Stimulated activated CD8-positive, alpha-beta memory T cell treated with anti-CD3 and anti-CD28 coated beads, Interleukin-12 subunit alpha, Interleukin-12 subunit beta, amount 100 ng/mL, for 24 hours (primary cell): ENCODE results near the gene EHMT1.
"Not testable (repeated sequence)": the region's sequence is repeated elsewhere in the genome, so short reads cannot be mapped to it uniquely, and the experiment has no call there.

Experiments
- DNase-seq: peaks from one replicate; pipeline ENCODE4 v3.0.0-alpha.2; 2020; ENCODE audit errors: extremely low read depth

The EHMT1 gene

DNA sequence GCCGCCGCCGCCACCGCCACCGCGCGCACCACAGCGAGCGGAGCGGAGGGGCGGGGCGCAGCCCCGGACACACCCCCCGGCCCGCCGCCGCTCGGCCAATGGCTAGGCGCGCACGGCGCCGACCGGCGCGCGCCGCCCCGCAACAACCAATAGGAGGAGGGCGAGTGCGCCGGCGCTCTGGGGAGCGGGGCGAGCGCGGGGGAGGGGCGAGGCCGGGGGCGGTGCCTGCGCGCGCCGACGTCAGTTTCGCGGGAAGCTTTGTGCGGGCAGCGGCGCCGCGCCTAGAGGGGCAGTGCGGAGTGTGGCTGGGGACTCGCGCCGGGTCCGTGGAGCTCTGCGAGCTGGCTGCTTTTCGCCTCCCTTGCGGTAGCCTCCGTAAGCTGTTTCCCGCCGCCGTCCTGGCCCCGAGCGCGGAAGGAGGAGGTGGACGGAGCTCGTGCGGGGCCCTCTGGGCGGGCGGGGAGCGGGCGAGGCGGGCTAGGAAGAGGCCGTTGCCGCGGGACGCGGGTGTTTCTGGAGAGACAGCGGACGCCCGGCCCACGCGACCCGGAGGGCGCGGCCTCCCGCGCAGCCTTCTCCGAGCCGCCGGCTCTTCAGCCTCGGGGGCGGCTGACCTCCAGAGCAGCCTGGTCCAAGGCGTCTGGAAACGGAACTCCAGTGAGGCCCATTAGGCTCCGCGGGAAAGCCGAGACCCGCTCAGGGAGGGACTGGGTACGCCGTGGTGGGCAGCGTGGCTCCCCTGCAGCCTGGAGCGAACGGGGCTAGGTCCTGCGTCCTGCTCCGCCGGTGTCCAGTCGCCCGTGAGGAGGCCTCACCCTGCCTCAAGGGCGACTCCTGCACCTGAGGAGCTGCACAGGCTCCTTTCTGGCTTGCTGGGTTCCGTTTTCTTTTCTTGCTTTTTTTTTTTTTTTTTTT, 28.1 kb upstream of the EHMT1 start, which contains the start of gene ZMYND19:
TSS of gene ZMYND19 (minus strand) at position 44 of the 915 bp plus-strand sequence. CDS start 249 bp downstream, outside the sequence.
- peak; percentile 71 for DNase-seq

DNA sequence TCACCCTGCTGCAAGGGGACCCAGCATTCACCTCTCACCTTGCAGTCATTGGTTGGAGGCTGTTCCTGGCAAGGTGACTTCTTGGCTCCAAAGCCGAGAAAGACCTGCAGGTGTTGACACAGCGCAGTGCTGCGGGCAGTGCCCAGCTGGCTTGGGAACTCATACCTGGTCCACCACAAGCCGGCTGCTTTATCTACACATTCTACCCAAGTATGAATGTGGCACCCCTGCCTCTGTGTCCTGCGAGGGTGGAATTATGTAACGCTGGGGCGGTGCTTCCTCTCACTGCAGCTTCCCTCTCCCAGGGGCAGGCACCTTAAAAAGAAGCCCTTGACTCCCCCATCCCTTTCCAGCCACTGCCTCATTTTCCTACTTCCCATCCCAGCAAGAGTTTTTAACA, 26.0 kb upstream of the EHMT1 start:
- DNase-seq, result no peak

DNA sequence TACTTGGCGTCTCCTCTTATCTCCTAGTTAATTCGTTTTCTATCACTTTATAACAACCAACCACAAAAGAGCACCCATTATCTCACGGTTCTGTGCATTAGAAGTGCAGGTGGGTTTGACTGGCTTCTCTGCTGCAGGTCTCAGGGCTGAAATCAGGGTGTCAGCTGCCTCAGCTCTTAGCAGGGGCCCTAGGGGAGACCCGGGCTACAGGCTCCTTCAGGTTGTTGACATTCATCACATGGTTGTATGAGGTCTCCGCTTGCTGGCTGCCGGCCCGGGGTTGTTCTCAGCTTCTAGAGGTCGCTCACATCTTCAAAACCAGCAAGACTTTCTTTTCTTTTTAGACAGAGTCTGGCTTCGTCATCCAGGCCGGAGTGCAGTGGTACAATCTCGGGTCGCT, 25.6 kb upstream of the EHMT1 start:
- no peak for DNase-seq

DNA sequence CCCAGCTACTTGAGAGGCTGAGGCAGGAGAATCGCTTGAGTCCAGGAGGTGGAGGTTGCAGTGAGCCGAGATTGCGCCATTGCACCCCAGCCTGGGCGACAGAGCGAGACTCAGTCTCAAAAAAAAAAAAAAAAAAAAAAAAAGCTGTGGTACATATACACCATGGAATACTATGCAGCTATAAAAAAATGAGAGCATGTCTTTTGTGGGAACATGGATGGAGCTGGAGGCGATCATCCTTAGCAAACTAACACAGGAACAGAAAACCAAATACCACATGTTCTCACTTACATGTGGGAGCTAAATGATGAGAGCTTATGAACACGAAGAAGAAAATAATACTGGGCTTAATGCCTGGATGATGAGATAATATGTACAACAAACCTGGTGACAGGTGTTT, 22.2 kb upstream of the EHMT1 start:
- not testable (repeated sequence) for DNase-seq

- no peak for DNase-seq
Observed at GRCh38 chr9:137598943-137599342, 19.9 kb upstream of the EHMT1 start.

DNA sequence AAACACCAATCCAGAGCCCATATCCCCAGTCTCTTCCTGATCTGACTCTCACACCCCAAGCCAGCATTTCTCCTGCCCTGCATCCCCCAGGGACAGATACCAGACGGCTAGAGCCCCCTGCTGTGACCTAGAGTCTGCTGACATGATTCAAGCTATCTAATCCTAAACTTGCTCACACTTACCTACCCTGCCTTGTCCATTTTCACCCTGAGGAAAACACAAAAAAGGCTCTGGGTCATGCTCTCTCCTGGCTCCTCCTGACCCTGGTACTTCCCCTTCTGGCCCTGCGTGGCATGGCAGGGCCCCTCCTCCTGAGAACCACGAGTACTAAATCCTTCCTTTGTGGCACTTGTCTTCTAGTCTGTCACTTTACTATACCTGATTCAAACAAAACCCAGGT, 16.1 kb upstream of the EHMT1 start:
- DNase-seq, result no peak

DNA sequence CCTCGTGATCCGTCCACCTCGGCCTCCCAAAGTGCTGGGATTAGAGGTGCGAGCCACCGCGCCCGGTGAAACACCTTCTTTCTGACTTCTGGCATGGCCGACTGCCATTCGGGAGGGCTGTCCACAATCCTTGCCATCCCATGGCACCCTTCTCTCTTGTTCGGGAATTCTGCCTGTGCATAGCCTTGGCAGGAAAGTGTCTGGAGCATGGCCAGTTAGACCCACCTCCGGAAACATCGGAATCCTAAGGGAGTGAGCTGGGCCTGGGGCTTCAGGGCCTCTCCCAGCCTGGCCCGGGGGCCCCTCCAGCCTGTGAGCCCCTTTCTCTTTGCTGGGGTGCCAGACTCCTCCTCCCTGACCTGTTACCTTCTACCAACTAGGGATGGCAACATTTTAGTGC, 14.9 kb upstream of the EHMT1 start:
- DNase-seq, result no peak

DNA sequence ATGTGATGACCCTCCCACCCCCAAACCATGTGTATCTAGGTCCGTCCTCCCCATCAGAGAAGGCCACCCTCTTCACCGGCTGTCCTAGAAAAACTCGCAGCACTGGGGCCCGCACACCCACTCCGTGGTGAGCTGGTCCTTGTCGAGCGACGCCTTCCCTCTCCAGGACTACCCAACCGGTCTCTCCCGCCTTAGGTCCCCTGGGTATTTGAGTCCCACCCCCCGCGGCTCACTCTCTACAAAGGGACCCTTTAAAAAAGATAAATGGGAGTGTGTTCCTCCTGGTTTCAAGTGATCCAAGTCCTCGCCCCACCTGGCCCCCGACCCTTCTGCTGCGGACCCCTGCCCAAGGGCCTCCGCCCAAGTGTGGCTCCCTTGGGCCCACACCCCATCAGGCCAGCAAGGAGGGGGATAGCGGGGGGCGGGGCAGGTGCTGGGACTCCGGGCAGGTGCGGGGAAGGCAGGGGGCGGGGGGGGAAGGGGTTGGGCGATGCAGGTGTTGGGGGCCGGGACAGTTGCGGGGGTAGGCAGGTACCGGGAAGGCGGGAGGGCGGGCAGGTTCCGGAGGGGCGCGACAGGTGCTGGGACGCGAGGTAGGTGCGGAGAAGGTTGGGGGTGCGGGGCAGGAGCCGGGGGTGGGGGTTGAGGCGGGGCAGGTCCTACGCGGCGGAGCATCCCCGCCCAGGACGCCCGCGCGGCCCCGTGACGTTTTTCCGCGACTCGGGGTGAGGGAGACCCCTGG, 14.3 kb upstream of the EHMT1 start:
- DNase-seq, result no peak

DNA sequence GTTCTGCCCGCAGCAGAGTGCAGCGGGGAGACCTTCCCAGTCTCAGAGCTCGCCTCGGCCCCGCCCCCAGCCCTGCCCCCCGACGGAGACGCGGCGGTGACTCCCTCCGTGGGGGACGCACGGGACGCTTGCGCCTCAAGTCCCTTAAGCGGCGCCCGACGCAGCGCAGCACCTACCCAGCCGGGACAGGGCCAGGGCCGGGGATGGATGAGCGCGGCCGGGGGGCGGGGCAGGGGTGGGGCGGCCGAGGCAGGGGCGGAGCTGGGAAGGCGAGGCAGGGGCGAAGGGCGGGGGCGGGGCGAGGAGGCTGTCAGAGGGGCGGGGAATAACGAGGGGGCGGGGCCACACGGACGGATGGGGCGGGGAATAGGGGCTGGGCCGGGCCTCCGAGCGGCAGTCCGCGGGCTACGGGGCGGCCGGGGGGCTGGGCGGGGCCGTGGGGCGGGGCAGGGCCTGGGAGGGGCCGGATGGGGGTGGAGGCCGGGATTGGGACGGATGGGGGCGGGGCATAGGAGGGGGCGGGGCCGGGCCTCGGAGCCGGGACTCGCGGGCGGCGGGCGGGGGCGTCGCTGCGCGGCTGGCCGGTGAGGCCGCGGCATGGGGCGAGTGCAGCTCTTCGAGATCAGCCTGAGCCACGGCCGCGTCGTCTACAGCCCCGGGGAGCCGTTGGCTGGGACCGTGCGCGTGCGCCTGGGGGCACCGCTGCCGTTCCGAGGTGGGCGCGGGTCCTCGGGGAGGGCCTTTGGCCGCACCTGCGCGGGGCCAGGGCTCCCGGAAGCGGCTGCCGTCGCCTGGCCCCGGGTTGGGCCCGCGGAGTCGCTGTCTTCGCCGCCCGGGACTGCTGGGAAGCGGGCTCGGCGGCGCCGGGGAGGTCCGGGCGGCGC, 13.4 kb upstream of the EHMT1 start, which contains the start of gene ARRDC1:
TSS of gene ARRDC1 (plus strand) at position 566 of the 884 bp plus-strand sequence. CDS start at position 598, 32 bp downstream.
- peak; percentile 83 for DNase-seq

DNA sequence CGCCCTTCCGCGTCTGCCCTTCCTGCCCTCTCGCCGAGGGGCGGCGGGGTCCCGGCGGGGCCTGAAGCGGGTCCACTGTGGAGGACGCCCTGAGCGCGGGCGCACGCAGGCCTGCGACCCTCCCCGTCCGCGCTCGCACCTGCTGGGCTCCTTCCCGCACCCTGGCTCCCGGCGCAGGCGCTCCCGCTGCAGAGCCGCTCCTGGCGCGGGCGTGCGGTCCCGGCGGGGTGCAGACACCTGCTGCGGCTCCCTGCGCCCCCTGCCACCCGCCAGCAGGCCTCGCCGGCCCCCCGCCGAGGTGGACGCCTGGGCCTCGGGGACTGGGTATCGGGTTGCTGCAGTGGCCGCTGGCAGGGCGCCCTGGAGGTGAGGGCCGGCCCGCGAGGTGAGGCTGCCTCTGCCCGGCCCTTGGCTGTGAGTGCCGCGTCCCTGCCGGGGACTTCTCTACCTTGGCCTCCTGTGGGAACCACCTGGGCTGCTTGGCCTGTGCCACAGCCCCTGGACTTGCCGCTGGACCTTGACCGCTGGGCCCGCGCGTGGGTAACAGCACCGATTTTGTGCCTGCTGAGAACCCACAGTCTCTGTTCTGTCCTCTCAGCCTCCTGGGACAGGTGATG, 12.7 kb upstream of the EHMT1 start:
- DNase-seq, result no peak

- DNase-seq, result no peak
Observed at GRCh38 chr9:137606734-137607138, 12.1 kb upstream of the EHMT1 start.

DNA sequence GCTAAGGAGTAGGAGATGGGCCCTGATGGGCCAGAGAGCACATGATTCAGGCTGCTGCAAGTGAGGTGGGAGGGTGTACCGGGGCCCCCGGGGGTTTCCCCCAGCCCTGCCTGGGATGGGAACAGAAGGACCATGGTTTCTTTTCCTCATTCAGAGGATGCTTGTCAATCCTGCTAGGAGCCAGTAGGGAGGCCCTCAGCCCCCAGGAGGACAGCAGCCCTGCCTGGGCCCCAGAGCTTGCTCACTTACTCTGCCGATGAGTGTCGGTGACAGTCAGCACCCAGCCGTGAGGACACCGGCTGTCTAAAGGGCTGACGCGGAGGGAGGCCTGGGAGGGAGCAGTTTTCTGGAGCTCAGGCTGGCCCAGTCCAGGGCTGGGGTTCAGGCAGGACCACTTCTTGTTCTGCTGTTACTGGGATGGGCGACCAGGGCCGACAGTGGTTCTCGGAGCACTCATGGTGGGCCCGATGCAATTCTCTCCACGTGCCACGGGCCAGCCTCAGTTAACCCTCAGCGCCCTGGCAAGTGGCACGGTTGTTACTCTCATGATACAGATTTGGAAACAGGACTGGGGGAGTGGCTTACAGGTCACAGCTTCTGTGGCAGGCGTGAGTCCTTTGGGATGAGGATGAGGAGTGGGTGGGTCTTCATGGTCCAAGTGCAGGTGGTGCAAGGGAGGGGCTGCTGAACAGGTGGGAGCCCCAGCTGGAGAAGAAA, 11.5 kb upstream of the EHMT1 start:
- no peak for DNase-seq

- DNase-seq, result no peak
Observed at GRCh38 chr9:137610944-137611343, 7.9 kb upstream of the EHMT1 start.

GRCh38 chr9:137611623-137612609, 6.9 kb upstream of the EHMT1 start:
- DNase-seq, result no peak

GRCh38 chr9:137612741-137613142, 6.1 kb upstream of the EHMT1 start:
- DNase-seq, result no peak

DNA sequence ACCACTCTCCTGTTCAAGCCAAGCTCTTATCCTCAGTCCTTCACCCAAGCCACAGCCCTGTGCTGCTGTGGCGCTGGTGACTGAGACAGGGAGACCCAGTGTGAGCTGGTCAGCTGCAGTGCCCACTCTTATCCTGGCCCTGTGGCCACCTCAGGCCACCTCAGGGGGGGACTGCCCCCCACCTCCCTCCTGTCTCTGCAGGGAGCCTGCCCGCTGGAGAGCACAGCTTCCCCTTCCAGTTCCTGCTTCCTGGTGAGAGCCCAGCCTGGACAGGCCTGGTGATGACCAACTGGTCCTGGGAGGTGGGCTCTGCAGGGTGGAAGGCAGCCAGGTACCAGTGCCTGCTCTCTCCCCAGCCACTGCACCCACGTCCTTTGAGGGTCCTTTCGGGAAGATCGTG, 5.5 kb upstream of the EHMT1 start:
- DNase-seq, result no peak

GRCh38 chr9:137613738-137614523, 4.9 kb upstream of the EHMT1 start:
- DNase-seq, result no peak

DNA sequence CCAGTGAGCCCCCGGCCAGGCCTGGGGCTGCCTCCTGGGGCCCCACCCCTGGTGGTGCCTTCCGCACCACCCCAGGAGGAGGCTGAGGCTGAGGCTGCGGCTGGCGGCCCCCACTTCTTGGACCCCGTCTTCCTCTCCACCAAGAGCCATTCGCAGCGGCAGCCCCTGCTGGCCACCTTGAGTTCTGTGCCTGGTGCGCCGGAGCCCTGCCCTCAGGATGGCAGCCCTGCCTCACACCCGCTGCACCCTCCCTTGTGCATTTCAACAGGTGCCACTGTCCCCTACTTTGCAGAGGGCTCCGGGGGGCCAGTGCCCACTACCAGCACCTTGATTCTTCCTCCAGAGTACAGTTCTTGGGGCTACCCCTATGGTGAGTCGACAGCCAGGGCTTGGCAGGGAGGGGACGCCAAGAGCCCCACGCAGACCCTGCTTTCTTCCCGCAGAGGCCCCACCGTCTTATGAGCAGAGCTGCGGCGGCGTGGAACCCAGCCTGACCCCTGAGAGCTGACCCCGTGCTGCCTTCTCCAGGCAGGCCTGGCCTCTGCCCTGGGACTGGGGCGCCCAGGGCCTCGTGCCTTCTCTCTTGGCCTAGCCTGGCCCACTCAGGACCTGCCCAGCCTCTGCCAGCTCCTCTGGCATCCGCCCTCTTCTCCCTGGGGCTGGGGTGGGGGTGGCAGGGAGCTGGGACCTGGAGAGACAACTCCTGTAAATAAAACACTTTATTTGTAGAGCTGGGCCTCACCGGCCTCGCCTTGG, 4.0 kb upstream of the EHMT1 start:
- no peak for DNase-seq
